H1 (cell line): ENCODE results near the gene GRSF1. TPM values are rescaled to one million over a fixed set of nuclear protein-coding genes. Genes with fewer than 3 reads are reported as not detected.

Source experiments
- CTCF ChIA-PET: fragments of 300-600 bp; sonication (Branson Sonifier 250); formaldehyde crosslinking; loops from one replicate; lab custom pipeline; 2021; ENCODE audit not compliant: partially characterized antibody; lab: Charles Lee
- POLR2A ChIA-PET: fragments of 300-600 bp; sonication (Branson Sonifier 250); formaldehyde crosslinking; loops from one replicate; lab custom pipeline; 2021; ENCODE audit warnings: inconsistent platforms; ENCODE audit not compliant: partially characterized antibody; lab: Charles Lee
- DNase-seq, 2 experiments: peaks; one replicate each; pipeline versions ENCODE4 v3.0.0 to v3.0.0-alpha.2; 2010 to 2022; ENCODE audit warnings: low spot score in 2 of 2, low read depth in 1 of 2, mixed read lengths in 1 of 2
- FAIRE-seq: peaks from 2 replicates; lab custom pipeline; 2011; peaks lifted over from hg19 to GRCh38; lab: Jason Lieb, UNC
- H2AFZ ChIP-seq: 2 replicates; pipeline ENCODE4 v1.8.1; 2012; ENCODE audit warnings: low read length, inconsistent platforms
- H2AK5ac ChIP-seq: 2 replicates; pipeline ENCODE4 v1.6.1; 2013; ENCODE audit warnings: low read depth, low read length
- H2BK120ac ChIP-seq: replicated peaks from 2 replicates; pipeline ENCODE3; 2013; ENCODE audit warnings: low read depth, low read length, inconsistent platforms
- H2BK12ac ChIP-seq: 2 replicates; pipeline ENCODE4 v1.6.1; 2013; ENCODE audit warnings: low read depth, low read length
- H2BK15ac ChIP-seq: 2 replicates; pipeline ENCODE4 v1.6.1; 2013; ENCODE audit warnings: low read length
- H2BK20ac ChIP-seq: 2 replicates; pipeline ENCODE4 v1.6.1; 2013; ENCODE audit warnings: low read length
- H2BK5ac ChIP-seq: 2 replicates; pipeline ENCODE4 v1.6.1; 2013; ENCODE audit warnings: low read depth, low read length
- H3K14ac ChIP-seq: 2 replicates; pipeline ENCODE4 v1.6.1; 2013; ENCODE audit warnings: inconsistent platforms; ENCODE audit not compliant: insufficient read length
- H3K18ac ChIP-seq: 2 replicates; pipeline ENCODE4 v1.6.1; 2013; ENCODE audit warnings: low read length; ENCODE audit errors: extremely low read depth
- H3K23ac ChIP-seq: 2 replicates; pipeline ENCODE4 v1.6.1; 2013; ENCODE audit warnings: inconsistent platforms; ENCODE audit not compliant: insufficient read length
- H3K23me2 ChIP-seq: 2 replicates; pipeline ENCODE4 v1.6.1; 2013; ENCODE audit warnings: low read depth, low read length
- H3K27ac ChIP-seq: 2 replicates; pipeline ENCODE4 v1.6.1; 2011; ENCODE audit warnings: low read depth, low read length, inconsistent platforms
- H3K27me3 ChIP-seq, 4 experiments: replicated peaks in 1 of 4; 1 replicate in 1 of 4; 2 replicates in 3 of 4; pipeline versions ENCODE4 v1.6.1 to v1.8.1; 2011 to 2013; ENCODE audit warnings: low read length in 3 of 4, mild to moderate bottlenecking in 3 of 4, inconsistent platforms in 2 of 4, mixed read lengths in 2 of 4, moderate library complexity in 1 of 4; ENCODE audit not compliant: control insufficient read depth in 3 of 4, insufficient read depth in 3 of 4; ENCODE audit errors: extremely low read depth in 1 of 4
- H3K36me3 ChIP-seq, 4 experiments: 2 replicates each; pipeline versions ENCODE4 v1.6.1 to v1.8.1; 2011 to 2013; ENCODE audit warnings: mild to moderate bottlenecking in 4 of 4, low read length in 3 of 4, moderate library complexity in 2 of 4, control low read depth in 1 of 4, inconsistent platforms in 1 of 4; ENCODE audit not compliant: insufficient read depth in 4 of 4, control insufficient read depth in 2 of 4
- H3K4ac ChIP-seq: replicated peaks from 2 replicates; pipeline ENCODE3; 2013; ENCODE audit warnings: low read length, low read depth, mixed read lengths, inconsistent platforms; ENCODE audit not compliant: insufficient read length
- H3K4me1 ChIP-seq, 4 experiments: replicated peaks in 1 of 4; 1 replicate in 1 of 4; 2 replicates in 3 of 4; pipeline versions ENCODE4 v1.6.1 to v1.8.1; 2011 to 2013; ENCODE audit warnings: low read length in 3 of 4, inconsistent platforms in 2 of 4, mixed read lengths in 1 of 4; ENCODE audit not compliant: insufficient read depth in 4 of 4, control insufficient read depth in 3 of 4
- H3K4me2 ChIP-seq, 2 experiments: 2 replicates each; pipeline versions ENCODE4 v1.6.1 to v1.8.1; 2011 to 2013; ENCODE audit warnings: low read depth in 2 of 2, low read length in 2 of 2, control low read depth in 1 of 2, inconsistent platforms in 1 of 2, mild to moderate bottlenecking in 1 of 2; ENCODE audit not compliant: insufficient read depth in 1 of 2
- H3K4me3 ChIP-seq, 4 experiments: fragments of 200-600, 300-600 bp in 1 of 4; sonication (generic), shearing (Covaris generic), sonication (Bioruptor Twin) in 1 of 4; 2 replicates each; pipeline versions ENCODE4 v1.5.1 to v1.8.1; 2011 to 2016; ENCODE audit warnings: low read length in 4 of 4, low read depth in 3 of 4, control low read depth in 2 of 4, inconsistent platforms in 2 of 4, mild to moderate bottlenecking in 2 of 4, mixed read lengths in 1 of 4, moderate library complexity in 1 of 4; ENCODE audit not compliant: insufficient read depth in 2 of 4; ENCODE audit errors: extremely low read depth in 1 of 4
- H3K56ac ChIP-seq: replicated peaks from 2 replicates; pipeline ENCODE3; 2013; ENCODE audit warnings: low read depth, mild to moderate bottlenecking, mixed read lengths, low read length, inconsistent platforms; ENCODE audit not compliant: insufficient read length
- H3K79me1 ChIP-seq: 2 replicates; pipeline ENCODE4 v1.6.1; 2013; ENCODE audit warnings: low read depth, low read length, control low read depth
- H3K79me2 ChIP-seq, 2 experiments: 2 replicates each; pipeline versions ENCODE4 v1.6.1 to v1.8.1; 2012 to 2013; ENCODE audit warnings: low read length in 2 of 2, mild to moderate bottlenecking in 2 of 2, inconsistent platforms in 1 of 2; ENCODE audit not compliant: insufficient read depth in 2 of 2, control insufficient read depth in 1 of 2
- H3K9ac ChIP-seq, 4 experiments: replicated peaks in 1 of 4; 1 replicate in 1 of 4; 2 replicates in 3 of 4; pipeline versions ENCODE4 v1.6.1 to v1.8.1; 2011 to 2013; ENCODE audit warnings: low read depth in 3 of 4, low read length in 3 of 4, control low read depth in 2 of 4, mild to moderate bottlenecking in 2 of 4, moderate library complexity in 2 of 4, inconsistent platforms in 1 of 4; ENCODE audit errors: extremely low read depth in 1 of 4
- H3K9me3 ChIP-seq, 2 experiments: 2 replicates each; pipeline versions ENCODE4 v1.6.1 to v1.8.1; 2012 to 2013; ENCODE audit warnings: mild to moderate bottlenecking in 2 of 2, moderate library complexity in 2 of 2, control low read depth in 1 of 2, inconsistent platforms in 1 of 2, low read depth in 1 of 2, low read length in 1 of 2, mixed read lengths in 1 of 2; ENCODE audit not compliant: insufficient read depth in 2 of 2
- H4K20me1 ChIP-seq, 2 experiments: replicated peaks in 1 of 2; 2 replicates each; pipeline versions ENCODE3 to v1.8.1; 2011 to 2013; ENCODE audit warnings: inconsistent platforms in 2 of 2, low read length in 2 of 2, mild to moderate bottlenecking in 1 of 2; ENCODE audit not compliant: insufficient read depth in 2 of 2, control insufficient read depth in 1 of 2
- H4K5ac ChIP-seq: 2 replicates; pipeline ENCODE4 v1.6.1; 2013; ENCODE audit warnings: low read length, low read depth, mixed read lengths, inconsistent platforms; ENCODE audit not compliant: insufficient read length
- H4K8ac ChIP-seq: 2 replicates; pipeline ENCODE4 v1.8.0; 2013; ENCODE audit warnings: mild to moderate bottlenecking, moderate library complexity, low read length, inconsistent platforms; ENCODE audit not compliant: insufficient read depth; ENCODE audit errors: extremely low read depth
- H4K91ac ChIP-seq: replicated peaks from 2 replicates; pipeline ENCODE3; 2013; ENCODE audit warnings: low read length, mixed read lengths, inconsistent platforms; ENCODE audit not compliant: insufficient read length
- ASH2L ChIP-seq: fragments of 200-600, 300-600 bp; sonication (generic); IDR thresholded peaks from one replicate; pipeline ENCODE4 v1.7.1; 2017; ENCODE audit warnings: low read length
- CBX5 ChIP-seq: fragments of 300-800, 300-1000 bp; sonication (generic); IDR thresholded peaks from 2 replicates; pipeline ENCODE4 v1.7.1; 2016; ENCODE audit warnings: antibody characterized with exemption, low read length, low read depth
- CREB1 ChIP-seq: IDR thresholded peaks from 2 replicates; pipeline ENCODE4 v1.6.1; 2012; ENCODE audit warnings: inconsistent platforms
- EGR1 ChIP-seq: IDR thresholded peaks from 2 replicates; pipeline ENCODE4 v1.6.1; 2011; ENCODE audit warnings: low read depth, low read length, borderline replicate concordance
- EP300 ChIP-seq, 2 experiments: IDR thresholded peaks; 1 replicate in 1 of 2; 2 replicates in 1 of 2; pipeline ENCODE4 v1.6.1; 2011 to 2012; ENCODE audit warnings: low read depth in 2 of 2, low read length in 2 of 2, mild to moderate bottlenecking in 2 of 2, borderline replicate concordance in 1 of 2, inconsistent platforms in 1 of 2, moderate library complexity in 1 of 2
- EZH2 ChIP-seq: fragments of 200-600 bp; sonication (generic); IDR thresholded peaks from 2 replicates; pipeline ENCODE4 v1.7.1; 2012; ENCODE audit warnings: low read depth, mild to moderate bottlenecking, moderate library complexity, low read length, inconsistent platforms; ENCODE audit not compliant: severe bottlenecking
- GABPA ChIP-seq: IDR thresholded peaks from 2 replicates; pipeline ENCODE4 v1.6.1; 2011; ENCODE audit warnings: mild to moderate bottlenecking, low read length, moderate library complexity, borderline replicate concordance; ENCODE audit not compliant: insufficient read depth
- JUN ChIP-seq: IDR thresholded peaks from 2 replicates; pipeline ENCODE4 v1.6.1; 2011; ENCODE audit warnings: low read depth, mild to moderate bottlenecking, improper control_type of control experiment, low read length
- JUND ChIP-seq: IDR thresholded peaks from 2 replicates; pipeline ENCODE4 v1.6.1; 2011; ENCODE audit warnings: mild to moderate bottlenecking, improper control_type of control experiment, low read length
- NRF1 ChIP-seq: IDR thresholded peaks from 2 replicates; pipeline ENCODE4 v1.6.1; 2011; ENCODE audit warnings: mild to moderate bottlenecking, low read depth, low read length, improper control_type of control experiment
- RBBP5 ChIP-seq: IDR thresholded peaks from 2 replicates; pipeline ENCODE4 v1.7.1; 2012; ENCODE audit warnings: low read depth, mild to moderate bottlenecking, inconsistent platforms, low read length, moderate library complexity, borderline replicate concordance
- SP4 ChIP-seq: IDR thresholded peaks from 2 replicates; pipeline ENCODE4 v1.6.1; 2012; ENCODE audit warnings: low read length, inconsistent platforms
- SUZ12 ChIP-seq: fragments of 200-600 bp; sonication (generic); IDR thresholded peaks from 2 replicates; pipeline ENCODE4 v1.6.1; 2012; ENCODE audit warnings: mild to moderate bottlenecking, inconsistent platforms, low read length, moderate library complexity, mixed read lengths
- TAF1 ChIP-seq: IDR thresholded peaks from 2 replicates; pipeline ENCODE4 v1.6.1; 2011; ENCODE audit warnings: mild to moderate bottlenecking, low read depth, low read length
- YY1 ChIP-seq: IDR thresholded peaks from 2 replicates; pipeline ENCODE4 v1.6.1; 2011; ENCODE audit warnings: low read depth, mild to moderate bottlenecking, low read length
- WGBS, 2 experiments: shearing (Covaris generic) in 1 of 2; methylation state at CpG; one replicate each; pipeline versions ENCODE4 v1.1.6 to v1.1.7; 2013 to 2015; ENCODE audit warnings: low lambda C conversion rate in 2 of 2, mixed read lengths in 2 of 2, inconsistent platforms in 1 of 2, low coverage in 1 of 2, missing lambda C conversion rate in 1 of 2; ENCODE audit not compliant: insufficient replicate concordance in 2 of 2, insufficient coverage in 1 of 2, insufficient read length in 1 of 2; ENCODE audit errors: extremely low coverage in 1 of 2, missing lambda C conversion rate in 1 of 2; 5-methylcytosine and 5-hydroxymethylcytosine counted together
- polyA plus RNA-seq, 7 experiments: library from polyadenylated mRNA; depleted of rRNA in 3 of 7; stranded (reverse) in 5 of 7; unstranded in 2 of 7; fragments of >200 nt in 5 of 7; fragments of 200-250 nt in 2 of 7; gene quantifications; 1 replicate in 5 of 7; 2 replicates in 1 of 7; 4 replicates in 1 of 7; pipeline versions ENCODE4 v1.2.1 to v1.2.3, GENCODE V29; 2011 to 2013; ENCODE audit warnings: missing spikeins in 2 of 7, mixed read lengths in 2 of 7
- total RNA-seq: library from RNA; stranded (reverse); fragmentation: NEBNext Ultra II Directional; extraction: Animal tissue kit (Norgen Biotek cat#: 25700); gene quantifications from 2 replicates; pipeline ENCODE4 v1.2.1, GENCODE V29; 2021

The GRSF1 gene
- total and polyA plus RNA-seq, 2 of the 8 experiments (the other 6 are each of a cell fraction or from before 2014, with no cell fraction given): 44.3 to 112 TPM

DNA sequence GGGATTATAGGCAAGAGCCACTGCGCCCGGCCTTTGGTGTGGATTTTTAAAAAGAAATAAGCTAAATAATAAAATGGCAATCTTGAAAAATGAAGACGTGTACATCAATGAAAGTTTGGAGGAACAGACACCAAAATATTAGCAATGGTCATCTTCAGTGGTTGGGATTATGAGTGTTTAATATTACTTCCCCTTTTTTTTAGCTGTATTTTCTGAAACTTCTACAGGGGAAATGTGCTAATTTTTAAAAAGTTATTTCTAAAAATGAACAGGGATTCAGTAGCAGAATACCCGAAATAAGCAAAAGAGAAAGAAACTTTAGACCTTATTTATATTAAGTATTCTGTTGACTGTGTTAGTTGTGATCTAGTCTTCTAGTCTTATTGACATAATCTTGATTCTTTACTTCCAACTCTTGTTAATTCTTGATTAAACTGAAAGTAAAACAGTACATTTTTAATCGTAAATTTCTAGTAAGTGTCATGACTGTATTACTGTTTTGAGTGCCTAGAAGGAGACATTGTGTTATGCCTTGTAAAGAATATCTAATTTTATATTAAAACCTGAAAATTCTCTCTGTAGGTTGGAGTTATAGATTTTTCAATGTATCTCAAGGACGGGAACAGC, 66.6 kb downstream of the GRSF1 start:
- H3K23ac ChIP-seq: no peak overlapping the region
- H4K91ac ChIP-seq: no peak overlapping the region
- no peaks in the 10 kb centered on the region for H3K79me1 ChIP-seq
- no peak overlapping the region for H3K4me2 ChIP-seq
- H4K20me1 ChIP-seq: no peaks in the 10 kb centered on the region
- H2AFZ ChIP-seq: no peak overlapping the region
- no peak overlapping the region for H4K8ac ChIP-seq
- H3K27ac ChIP-seq: no peak overlapping the region
- no peaks in the 10 kb centered on the region for H3K4me1 ChIP-seq
- no peak overlapping the region for H2BK5ac ChIP-seq
- no peak overlapping the region for H3K14ac ChIP-seq
- no peak overlapping the region for H3K56ac ChIP-seq
- H3K27me3 ChIP-seq: no peaks in the 10 kb centered on the region
- H3K4me3 ChIP-seq: no peak overlapping the region
- H2BK15ac ChIP-seq: no peak overlapping the region
- H2BK120ac ChIP-seq: no peak overlapping the region
- H2BK20ac ChIP-seq: no peak overlapping the region
- H3K36me3 ChIP-seq: no peaks in the 10 kb centered on the region; a peak in 2 of 8 replicates
- CTCF ChIA-PET: no interaction called here
- H2AK5ac ChIP-seq: no peak overlapping the region
- no peak overlapping the region for H3K9ac ChIP-seq
- no peak overlapping the region for H4K5ac ChIP-seq
- FAIRE-seq (no peak), DNase-seq (no peak)
- POLR2A ChIA-PET: no interaction called here
- H3K4ac ChIP-seq: no peak overlapping the region
- no peaks in the 10 kb centered on the region for H3K23me2 ChIP-seq
- 91% methylated on average over 6 of the region's 6 CpGs; no CpG with 5 or more reads in 1 of the 2 experiments for WGBS, 2 experiments
- H3K79me2 ChIP-seq: no peaks in the 10 kb centered on the region
- H3K9me3 ChIP-seq: no peaks in the 10 kb centered on the region
- no peak overlapping the region for H2BK12ac ChIP-seq
- no peak overlapping the region for H3K18ac ChIP-seq
- TF ChIP-seq RBBP5 (no peak), EZH2 (no peak), JUN (no peak), CREB1 (no peak), CBX5 (no peak), TAF1 (no peak), SP4 (no peak), EGR1 (no peak), EP300 (IDR thresholded peaks at IDR 0.05; ENCODE audit: borderline replicate concordance in 1 of 2, low read depth in 2 of 2, low read length in 2 of 2) (no peak), SUZ12 (no peak), YY1 (no peak), GABPA (no peak), ASH2L (no peak), NRF1 (no peak), JUND (no peak)
